ENCODE measurements around the gene ANO4. TPM values are rescaled to one million over a fixed set of nuclear protein-coding genes. Genes with fewer than 3 reads are reported as not detected.

The ANO4 gene
- total RNA-seq, 1 donor from 2014 or later: 0.13 TPM

GRCh38 chr12:100758083-100758482, 36.5 kb upstream of the ANO4 start:
- no peak for DNase-seq (ENCODE audit: low read depth)
- TF ChIP-seq CTCF (IDR thresholded peaks at IDR 0.05; ENCODE audit: insufficient read depth, low read length, poor library complexity, severe bottlenecking): no peak
- no peaks in the 10 kb centered on the region for H3K27me3 ChIP-seq (ENCODE audit: control insufficient read depth, insufficient read depth, low read length)

GRCh38 chr12:100767371-100767770, 27.2 kb upstream of the ANO4 start:
- Histone ChIP-seq H3K27me3 (ENCODE audit: control insufficient read depth, insufficient read depth, low read length) (no peaks in the 10 kb centered on the region), H3K4me3 (ENCODE audit: low read depth, low read length) (no peak overlapping the region), H3K36me3 (ENCODE audit: control insufficient read depth, insufficient read depth, low read length) (no peaks in the 10 kb centered on the region)
- DNase-seq (ENCODE audit: low read depth): no peak
- no peak for TF ChIP-seq CTCF (IDR thresholded peaks at IDR 0.05; ENCODE audit: insufficient read depth, low read length, poor library complexity, severe bottlenecking)

More at GRCh38 chr12:100758083-100758482, 36.5 kb upstream of the ANO4 start:
- Histone ChIP-seq H3K36me3 (ENCODE audit: control insufficient read depth, insufficient read depth, low read length) (no peaks in the 10 kb centered on the region), H3K4me3 (ENCODE audit: low read depth, low read length) (no peak overlapping the region)

- H3K36me3 ChIP-seq (ENCODE audit: control insufficient read depth, insufficient read depth, low read length): no peaks in the 10 kb centered on the region
- no peak for DNase-seq (ENCODE audit: low read depth)
- H3K27me3 ChIP-seq (ENCODE audit: control insufficient read depth, insufficient read depth, low read length): no peaks in the 10 kb centered on the region
- H3K4me3 ChIP-seq (ENCODE audit: low read depth, low read length): no peak overlapping the region
- no peak for TF ChIP-seq CTCF (IDR thresholded peaks at IDR 0.05; ENCODE audit: insufficient read depth, low read length, poor library complexity, severe bottlenecking)
Measured at GRCh38 chr12:100767950-100768349, 26.6 kb upstream of the ANO4 start.

GRCh38 chr12:100778967-100779590, 15.5 kb upstream of the ANO4 start:
- Histone ChIP-seq H3K27me3 (ENCODE audit: control insufficient read depth, insufficient read depth, low read length) (no peaks in the 10 kb centered on the region), H3K4me3 (ENCODE audit: low read depth, low read length) (no peak overlapping the region), H3K36me3 (ENCODE audit: control insufficient read depth, insufficient read depth, low read length) (no peaks in the 10 kb centered on the region)
- TF ChIP-seq CTCF (IDR thresholded peaks at IDR 0.05; ENCODE audit: insufficient read depth, low read length, poor library complexity, severe bottlenecking): no peak
- no peak for DNase-seq (ENCODE audit: low read depth)

- DNase-seq (ENCODE audit: low read depth): no peak
- Histone ChIP-seq H3K36me3 (ENCODE audit: control insufficient read depth, insufficient read depth, low read length) (no peaks in the 10 kb centered on the region), H3K4me3 (ENCODE audit: low read depth, low read length) (no peak overlapping the region), H3K27me3 (ENCODE audit: control insufficient read depth, insufficient read depth, low read length) (peaks cover 1% of the 10 kb centered on the region)
- no peak for TF ChIP-seq CTCF (IDR thresholded peaks at IDR 0.05; ENCODE audit: insufficient read depth, low read length, poor library complexity, severe bottlenecking)
Measured at GRCh38 chr12:100789146-100789545, 5.4 kb upstream of the ANO4 start.

- Histone ChIP-seq H3K27me3 (ENCODE audit: control insufficient read depth, insufficient read depth, low read length) (peaks cover 9% of the 10 kb centered on the region), H3K36me3 (ENCODE audit: control insufficient read depth, insufficient read depth, low read length) (no peaks in the 10 kb centered on the region), H3K4me3 (ENCODE audit: low read depth, low read length) (no peak overlapping the region)
- no peak for DNase-seq (ENCODE audit: low read depth)
- no peak for TF ChIP-seq CTCF (IDR thresholded peaks at IDR 0.05; ENCODE audit: insufficient read depth, low read length, poor library complexity, severe bottlenecking)
Measured at GRCh38 chr12:100789975-100790374, 4.6 kb upstream of the ANO4 start.
